Measurements from ENCODE around the gene LIPT2. TPM values are rescaled to one million over a fixed set of nuclear protein-coding genes. Genes with fewer than 3 reads are reported as not detected.
"Not testable (repeated sequence)": the region's sequence is repeated elsewhere in the genome, so short reads cannot be mapped to it uniquely, and the experiment has no call there.

Gene LIPT2
- total and polyA plus RNA-seq, 8 donors, result 1.8 to 6.3 (median 4.7) TPM

- DNase-seq (no peak), ATAC-seq (no peak)
- Histone ChIP-seq H3K4me3 (no peak overlapping the region), H3K27ac (no peak overlapping the region), H3K27me3 (no peaks in the 10 kb centered on the region), H3K36me3 (no peaks in the 10 kb centered on the region), H3K9me3 (peaks cover 0 to 10% of the 10 kb centered on the region in 2 donors), H3K4me1 (peaks cover 0 to 10% of the 10 kb centered on the region in 2 donors)
- TF ChIP-seq CTCF (IDR thresholded peaks at IDR 0.05), result no peak
- intact Hi-C loops (cut with DNase I), result no loop called here
Measured at GRCh38 chr11:74535371-74536160, 42.0 kb upstream of the LIPT2 start.

- H3K4me3 ChIP-seq; DNase-seq; H3K27ac ChIP-seq; H3K9me3 ChIP-seq; intact Hi-C loops (cut with DNase I); ATAC-seq; H3K27me3 ChIP-seq; H3K36me3 ChIP-seq: not testable (repeated sequence)
- peaks cover 0 to 10% of the 10 kb centered on the region in 2 donors for H3K4me1 ChIP-seq
Measured at GRCh38 chr11:74534946-74535275, 41.4 kb upstream of the LIPT2 start.

GRCh38 chr11:74534216-74534945 lies 40.9 kb upstream of the LIPT2 start:
- Histone ChIP-seq H3K36me3 (no peaks in the 10 kb centered on the region), H3K4me1 (peaks cover 0 to 10% of the 10 kb centered on the region in 2 donors), H3K4me3 (no peak overlapping the region), H3K27ac (no peak overlapping the region), H3K27me3 (no peaks in the 10 kb centered on the region), H3K9me3 (peaks cover 0 to 10% of the 10 kb centered on the region in 2 donors)
- no peak for TF ChIP-seq CTCF (IDR thresholded peaks at IDR 0.05)
- DNase-seq, result no peak
- intact Hi-C loops (cut with DNase I), result no loop called here
- ATAC-seq, result no peak

- Histone ChIP-seq H3K27me3 (no peaks in the 10 kb centered on the region), H3K4me3 (no peak overlapping the region)
- intact Hi-C loops (cut with DNase I), result no loop called here
Measured at GRCh38 chr11:74533421-74533820, 39.9 kb upstream of the LIPT2 start.

GRCh38 chr11:74532501-74533246 lies 39.1 kb upstream of the LIPT2 start:
- ATAC-seq, result no peak

More at GRCh38 chr11:74533421-74533820, 39.9 kb upstream of the LIPT2 start:
- no peak for TF ChIP-seq CTCF (IDR thresholded peaks at IDR 0.05)
- Histone ChIP-seq H3K4me1 (peaks cover 0 to 10% of the 10 kb centered on the region in 2 donors), H3K9me3 (peaks cover 0 to 10% of the 10 kb centered on the region in 2 donors), H3K27ac (no peak overlapping the region), H3K36me3 (no peaks in the 10 kb centered on the region)
- no peak for DNase-seq
- ATAC-seq, result no peak

More at GRCh38 chr11:74532501-74533246, 39.1 kb upstream of the LIPT2 start:
- Histone ChIP-seq H3K27me3 (no peaks in the 10 kb centered on the region), H3K9me3 (peaks cover 0 to 8% of the 10 kb centered on the region in 2 donors), H3K4me3 (no peak overlapping the region), H3K4me1 (peaks cover 0 to 10% of the 10 kb centered on the region in 2 donors), H3K36me3 (no peaks in the 10 kb centered on the region), H3K27ac (no peak overlapping the region)
- no peak for DNase-seq
- intact Hi-C loops (cut with DNase I), result no loop called here
- TF ChIP-seq CTCF (IDR thresholded peaks at IDR 0.05), result no peak
